Measurements from ENCODE around the gene C1QTNF1. TPM values are rescaled to one million over a fixed set of nuclear protein-coding genes. Genes with fewer than 3 reads are reported as not detected.
A peak's percentile ranks its signal among the peaks of the same experiment; 100 is the strongest.

The C1QTNF1 gene
- total RNA-seq, 2 donors from 2014 or later = 445 to 518 TPM

- TF ChIP-seq, protein P1, sequence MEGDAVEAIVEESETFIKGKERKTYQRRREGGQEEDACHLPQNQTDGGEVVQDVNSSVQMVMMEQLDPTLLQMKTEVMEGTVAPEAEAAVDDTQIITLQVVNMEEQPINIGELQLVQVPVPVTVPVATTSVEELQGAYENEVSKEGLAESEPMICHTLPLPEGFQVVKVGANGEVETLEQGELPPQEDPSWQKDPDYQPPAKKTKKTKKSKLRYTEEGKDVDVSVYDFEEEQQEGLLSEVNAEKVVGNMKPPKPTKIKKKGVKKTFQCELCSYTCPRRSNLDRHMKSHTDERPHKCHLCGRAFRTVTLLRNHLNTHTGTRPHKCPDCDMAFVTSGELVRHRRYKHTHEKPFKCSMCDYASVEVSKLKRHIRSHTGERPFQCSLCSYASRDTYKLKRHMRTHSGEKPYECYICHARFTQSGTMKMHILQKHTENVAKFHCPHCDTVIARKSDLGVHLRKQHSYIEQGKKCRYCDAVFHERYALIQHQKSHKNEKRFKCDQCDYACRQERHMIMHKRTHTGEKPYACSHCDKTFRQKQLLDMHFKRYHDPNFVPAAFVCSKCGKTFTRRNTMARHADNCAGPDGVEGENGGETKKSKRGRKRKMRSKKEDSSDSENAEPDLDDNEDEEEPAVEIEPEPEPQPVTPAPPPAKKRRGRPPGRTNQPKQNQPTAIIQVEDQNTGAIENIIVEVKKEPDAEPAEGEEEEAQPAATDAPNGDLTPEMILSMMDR (IDR thresholded peaks at IDR 0.05) = peak; percentile 86
- Histone ChIP-seq H3K36me3 (peaks cover 66% of the 10 kb centered on the region), H3K4me3 (no peak overlapping the region), H3K27ac (no peak overlapping the region), H3K9me3 (no peaks in the 10 kb centered on the region), H3K4me1 (ENCODE audit: control insufficient read depth in 1 of 2, low read depth in 2 of 2) (no peaks in the 10 kb centered on the region), H3K27me3 (replicated peaks; ENCODE audit: insufficient read depth) (no peaks in the 10 kb centered on the region)
- no peak for ATAC-seq (ENCODE audit: insufficient number of reproducible peaks, low FRiP score, low read depth)
- no peak for DNase-seq (ENCODE audit: low spot score)
These were observed 58.6 kb downstream of the C1QTNF1 start for GRCh38 chr17:79082311-79083190.

- peaks cover 63% of the 10 kb centered on the region for H3K36me3 ChIP-seq
- no peak overlapping the region for H3K4me3 ChIP-seq
- TF ChIP-seq, protein P1 (IDR thresholded peaks at IDR 0.05) = no peak
- no peaks in the 10 kb centered on the region for H3K4me1 ChIP-seq (ENCODE audit: control insufficient read depth in 1 of 2, low read depth in 2 of 2)
- no peaks in the 10 kb centered on the region for H3K27me3 ChIP-seq (replicated peaks; ENCODE audit: insufficient read depth)
- DNase-seq (ENCODE audit: low spot score) (no peak), ATAC-seq (ENCODE audit: insufficient number of reproducible peaks, low FRiP score, low read depth) (no peak)
- no peaks in the 10 kb centered on the region for H3K9me3 ChIP-seq
- no peak overlapping the region for H3K27ac ChIP-seq
These were observed 59.4 kb downstream of the C1QTNF1 start for GRCh38 chr17:79083191-79083971.

DNA sequence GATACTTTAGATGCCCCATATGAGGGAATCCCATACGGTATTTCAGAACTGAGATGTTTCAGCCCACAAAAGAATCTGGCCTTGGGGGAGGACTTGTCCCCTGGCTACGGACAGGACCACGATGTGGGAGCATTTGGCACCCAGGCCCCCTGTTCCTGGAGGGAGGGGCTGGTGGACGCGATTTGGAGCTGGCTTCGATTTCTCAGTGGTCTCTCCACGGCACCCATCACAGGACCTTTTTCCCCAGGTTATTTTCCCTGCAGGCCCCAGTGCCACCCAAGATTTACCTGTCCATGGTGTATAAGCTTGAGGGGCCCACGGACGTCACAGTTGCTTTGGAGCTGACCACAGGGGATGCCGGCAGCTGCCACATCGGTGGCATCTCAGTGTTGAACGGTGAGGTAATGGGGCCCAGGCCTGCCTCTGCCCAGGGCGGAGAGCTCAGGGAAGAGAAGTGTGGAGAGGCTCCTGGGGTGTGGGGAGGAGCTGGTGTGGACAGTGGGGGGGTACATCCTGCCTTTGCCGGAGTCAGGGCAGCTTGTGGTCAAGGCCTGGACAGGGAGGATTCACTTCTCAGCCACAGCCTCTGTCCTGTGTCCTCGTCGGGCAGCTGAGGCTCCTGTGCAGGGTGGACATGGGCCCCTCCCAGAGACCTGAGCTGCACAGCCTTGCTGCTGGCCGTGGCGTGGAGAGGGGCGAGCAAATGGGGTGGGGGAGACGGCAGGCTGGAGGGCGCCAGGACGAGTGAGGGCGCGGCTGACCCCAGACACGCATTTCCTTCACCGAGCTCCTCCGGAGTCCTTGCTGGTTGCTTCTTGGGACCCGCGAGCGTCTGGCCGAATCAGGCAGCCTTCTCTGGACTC is 60.6 kb downstream of the C1QTNF1 start:
- TF ChIP-seq, protein P1 (IDR thresholded peaks at IDR 0.05) = no peak
- ATAC-seq (ENCODE audit: insufficient number of reproducible peaks, low FRiP score, low read depth) = no peak
- Histone ChIP-seq H3K36me3 (peaks cover 54% of the 10 kb centered on the region), H3K4me1 (ENCODE audit: control insufficient read depth in 1 of 2, low read depth in 2 of 2) (no peaks in the 10 kb centered on the region), H3K4me3 (no peak overlapping the region), H3K27me3 (replicated peaks; ENCODE audit: insufficient read depth) (no peaks in the 10 kb centered on the region), H3K27ac (no peak overlapping the region), H3K9me3 (no peaks in the 10 kb centered on the region)
- DNase-seq (ENCODE audit: low spot score) = no peak

DNA sequence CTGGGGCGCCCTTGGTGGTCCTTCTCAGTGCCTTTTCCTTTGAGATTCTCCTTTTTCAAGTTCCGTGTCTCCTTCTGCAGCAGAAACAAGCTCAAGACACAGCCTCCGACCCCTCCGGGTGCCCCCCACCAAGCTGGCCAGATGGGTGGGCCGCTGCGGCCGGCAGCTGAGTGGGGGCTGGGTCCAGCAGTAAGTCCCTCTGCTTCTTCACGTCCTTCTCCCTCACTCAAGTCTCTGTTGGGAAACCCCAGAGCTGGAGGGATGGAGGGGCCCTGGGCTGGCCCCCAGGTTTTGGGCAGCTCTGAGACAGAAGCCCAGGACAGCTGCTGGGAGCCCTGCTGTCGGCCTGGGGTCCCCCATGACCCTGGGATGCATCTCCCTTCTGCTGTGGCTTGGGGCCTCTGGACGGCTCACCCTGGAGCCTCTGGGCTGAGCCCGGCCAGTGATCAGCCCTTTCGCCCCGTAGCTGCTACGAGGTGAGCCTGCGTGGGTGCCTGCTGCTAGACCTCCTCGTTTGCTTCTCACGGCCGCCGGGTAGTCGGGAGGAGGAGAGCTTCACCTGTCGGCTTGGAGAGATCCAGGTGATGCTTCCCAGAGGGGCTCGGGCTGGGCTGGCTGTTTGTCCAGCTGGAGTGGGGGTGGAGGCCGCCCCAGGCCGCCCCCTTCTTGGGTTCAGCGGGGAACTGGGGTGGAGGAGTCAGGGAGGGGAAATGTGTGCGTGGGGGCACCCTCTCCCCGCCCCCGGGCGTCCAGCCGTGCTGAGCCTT is 61.4 kb downstream of the C1QTNF1 start:
- DNase-seq (ENCODE audit: low spot score) (no peak), ATAC-seq (ENCODE audit: insufficient number of reproducible peaks, low FRiP score, low read depth) (no peak)
- H3K36me3 ChIP-seq = peaks cover 45% of the 10 kb centered on the region
- H3K27ac ChIP-seq = no peak overlapping the region
- peaks cover 0 to 8% of the 10 kb centered on the region in 2 donors for H3K4me1 ChIP-seq (ENCODE audit: control insufficient read depth in 1 of 2, low read depth in 2 of 2)
- TF ChIP-seq, protein P1 (IDR thresholded peaks at IDR 0.05) = no peak
- no peaks in the 10 kb centered on the region for H3K27me3 ChIP-seq (replicated peaks; ENCODE audit: insufficient read depth)
- H3K4me3 ChIP-seq = no peak overlapping the region
- H3K9me3 ChIP-seq = no peaks in the 10 kb centered on the region

Measured in thoracic aorta (tissue), 2 donors.